C1 segment of cervical spinal cord (tissue), 14 donors: ENCODE data around the gene PTPN3.

Experiments used
- DNase-seq, 14 donors: peaks; one replicate each; lab custom pipeline; 2025; lab: John Stamatoyannopoulos, UW

PTPN3 gene

DNA sequence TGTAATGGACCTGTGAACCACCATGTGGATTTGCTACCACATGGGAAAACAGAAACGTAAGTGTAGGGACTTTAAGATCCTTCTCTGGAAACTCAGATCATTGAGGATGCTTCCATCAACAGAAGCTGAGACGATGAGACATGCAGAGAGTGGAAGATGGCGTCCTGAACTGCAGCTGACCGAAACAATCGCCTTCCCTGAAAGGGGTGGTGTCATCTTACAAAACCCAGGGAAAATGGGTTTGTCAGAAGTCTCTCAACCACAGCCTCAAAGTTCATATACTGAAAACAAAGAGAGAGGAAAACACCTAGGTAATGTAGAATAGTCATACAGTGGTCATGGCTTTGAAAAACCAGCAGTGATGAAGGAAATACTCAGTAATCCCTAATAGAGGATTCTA lies 6.6 kb upstream of the PTPN3 start:
- no peak for DNase-seq

DNA sequence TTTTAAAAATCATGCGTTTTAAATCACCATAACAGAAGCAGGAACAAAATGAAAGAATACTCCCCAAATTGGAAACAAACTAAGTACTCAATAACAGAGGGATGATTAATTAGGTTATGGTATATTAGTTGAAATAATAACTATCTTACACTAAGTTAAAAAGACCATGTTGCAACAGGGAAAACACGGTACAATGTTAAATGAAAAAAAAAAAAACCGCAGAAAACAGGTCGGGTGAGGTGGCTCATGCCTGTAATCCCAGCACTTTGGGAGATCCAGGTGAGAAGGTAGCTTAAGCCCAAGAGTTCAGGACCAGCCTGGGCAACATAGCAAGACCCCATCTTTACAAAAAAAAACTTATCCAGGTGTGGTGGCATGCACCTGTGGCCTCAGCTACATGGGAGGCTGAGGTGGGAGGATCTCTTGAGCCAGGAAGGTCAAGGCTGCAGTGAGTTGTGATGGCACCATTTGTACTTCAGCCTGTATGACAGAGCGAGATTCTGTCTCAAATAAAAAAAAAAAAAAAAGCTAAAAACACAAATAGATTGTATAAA lies 2.4 kb upstream of the PTPN3 start:
- no peak for DNase-seq

DNA sequence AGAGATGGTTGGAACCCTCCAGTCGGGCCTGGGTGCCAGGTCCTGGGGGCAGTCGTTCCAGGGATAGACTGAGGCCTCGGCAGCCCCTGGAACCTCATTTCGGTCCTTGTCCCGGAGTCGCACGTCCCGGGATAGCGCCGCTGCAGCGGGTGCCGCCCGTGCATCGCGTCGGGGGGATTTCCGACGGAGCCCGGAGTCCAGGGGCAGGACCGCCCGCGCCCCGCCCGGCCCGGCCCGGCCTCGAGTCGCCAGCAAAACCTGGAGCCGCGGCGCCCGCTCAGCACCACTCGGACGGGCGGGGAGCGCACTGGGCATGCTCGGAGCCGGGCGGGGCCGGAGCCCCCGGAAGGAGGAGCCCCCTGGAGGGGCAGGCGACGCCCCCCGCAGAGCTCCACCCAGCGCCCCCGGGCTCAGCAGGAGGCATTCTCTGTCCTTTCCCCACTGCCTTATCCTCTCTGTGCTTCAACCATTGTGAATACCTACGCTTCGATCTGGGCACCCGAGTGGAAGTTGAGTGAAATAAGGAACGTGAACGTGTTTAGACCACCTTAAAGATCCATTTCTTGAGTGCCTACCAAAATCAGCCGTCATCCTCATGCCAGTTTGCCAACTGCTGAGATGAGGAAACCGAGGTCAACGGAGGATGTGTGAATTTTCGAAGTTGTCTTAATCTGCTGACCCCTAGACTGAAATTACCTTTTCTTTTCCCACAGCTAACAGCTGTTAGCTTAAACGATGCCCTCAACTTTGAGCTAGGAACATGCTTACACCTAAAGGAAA lies 1.7 kb upstream of the PTPN3 start:
- no peak for DNase-seq

DNA sequence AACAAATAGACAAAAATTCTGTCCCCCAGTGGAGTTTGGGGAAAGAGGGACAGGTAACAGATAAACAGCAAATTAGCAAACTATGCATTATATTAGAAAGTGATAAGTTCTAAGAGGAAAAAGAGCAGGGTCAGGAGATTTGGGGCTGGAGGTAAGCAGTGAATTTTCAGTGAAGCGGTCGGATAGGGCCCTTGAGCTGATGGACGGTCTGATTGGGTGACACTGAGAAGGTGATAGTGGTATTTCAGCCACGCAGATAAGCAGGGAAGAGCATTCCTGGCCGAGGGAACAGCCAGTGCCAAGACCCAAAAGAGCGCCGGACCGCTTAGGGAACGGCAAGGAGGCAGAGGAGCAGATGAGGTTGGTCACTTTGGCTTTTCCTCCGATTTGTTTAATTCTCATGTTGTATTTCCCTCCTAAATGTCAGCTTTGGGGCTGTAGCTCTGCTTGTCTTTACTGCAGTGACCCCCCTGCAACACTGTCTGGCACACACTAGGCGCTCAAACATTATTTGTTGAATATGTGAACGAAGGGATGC lies 1.1 kb upstream of the PTPN3 start:
- no peak for DNase-seq

DNA sequence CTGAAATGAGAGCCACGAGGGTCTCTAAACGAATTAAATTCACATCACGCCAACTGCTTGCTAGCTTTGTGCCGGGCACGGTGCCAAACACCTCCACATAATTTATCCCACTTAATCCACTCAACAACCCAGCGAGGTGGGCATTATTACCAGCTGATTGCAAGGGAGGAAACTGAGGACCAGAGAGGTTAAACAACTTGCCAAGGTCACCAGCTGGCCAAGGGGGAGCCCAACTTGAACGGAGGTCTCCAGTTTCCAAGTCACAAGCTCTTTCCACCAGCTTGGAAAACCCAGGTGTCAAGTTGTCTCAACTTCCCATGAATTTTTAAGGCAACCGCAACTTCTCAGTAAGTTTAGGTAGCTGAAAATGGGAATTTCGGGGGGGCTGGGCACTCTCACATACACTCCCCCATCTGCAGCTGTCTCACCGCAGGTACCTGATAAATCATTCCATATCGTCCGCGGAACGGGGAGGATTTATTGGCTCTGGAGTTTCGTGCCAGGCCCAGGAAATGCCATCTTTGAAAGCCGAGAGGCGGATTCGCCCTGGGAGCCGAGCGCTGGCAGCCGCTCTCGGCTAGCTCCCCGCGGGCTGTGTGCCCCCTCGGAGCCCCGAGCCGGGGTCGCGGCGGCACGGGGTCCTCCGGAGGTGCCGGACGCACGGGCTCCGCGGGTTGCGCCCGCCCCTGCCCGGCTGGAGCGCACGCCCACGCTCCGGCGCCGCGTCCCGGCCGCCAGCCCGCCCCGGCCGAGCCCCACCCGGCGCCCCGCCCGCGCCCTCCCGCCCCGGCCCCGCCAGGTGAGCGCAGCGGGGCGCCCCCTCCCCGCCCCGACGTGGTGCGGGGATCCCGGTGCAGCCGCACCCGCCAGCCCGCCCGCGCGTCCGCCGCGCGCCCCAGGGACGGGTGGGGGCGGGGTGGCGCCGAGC lies 617 bp downstream of the PTPN3 start:
- no peak for DNase-seq

DNA sequence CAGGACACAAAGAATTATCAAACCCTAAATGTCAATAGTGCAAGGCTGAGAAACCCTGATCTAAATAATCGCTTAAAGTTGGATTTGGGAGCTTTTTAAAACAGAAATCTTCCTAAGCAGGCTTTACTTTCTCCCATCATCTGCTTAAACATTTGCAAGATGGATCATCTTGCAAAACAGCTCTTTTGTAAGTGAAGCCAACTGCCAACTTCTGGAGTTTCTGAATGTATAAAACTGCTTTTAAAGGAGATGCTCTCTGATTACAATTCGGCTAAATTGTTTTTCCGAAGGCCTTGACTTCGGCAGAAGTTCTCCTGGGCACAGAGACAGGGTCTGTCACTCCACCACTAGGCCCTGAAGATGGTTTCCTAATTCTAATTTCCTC lies 1.3 kb downstream of the PTPN3 start:
- no peak for DNase-seq

- no peak for DNase-seq
These were observed 1.9 kb downstream of the PTPN3 start for GRCh38 chr9:109496218-109496617.

DNA sequence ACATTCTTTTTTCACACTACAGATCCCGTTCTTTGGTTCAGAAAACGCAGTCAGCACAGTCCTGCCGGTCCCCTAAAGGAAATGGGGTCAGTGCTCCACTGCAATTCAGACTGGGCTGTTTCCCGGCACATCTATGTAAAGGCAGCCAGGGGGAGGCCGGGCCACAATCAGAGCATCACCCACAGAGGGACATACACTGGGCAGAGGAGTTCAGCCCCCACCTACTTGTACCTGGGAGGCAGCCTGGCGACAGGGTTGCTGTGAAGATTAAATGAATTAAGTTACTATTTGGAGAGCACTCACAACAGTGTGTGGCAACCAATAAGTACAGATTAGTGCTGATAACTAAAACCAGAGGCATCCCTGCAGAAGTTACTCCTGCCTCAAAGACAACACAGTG lies 4.5 kb downstream of the PTPN3 start:
- DNase-seq = no peak

DNA sequence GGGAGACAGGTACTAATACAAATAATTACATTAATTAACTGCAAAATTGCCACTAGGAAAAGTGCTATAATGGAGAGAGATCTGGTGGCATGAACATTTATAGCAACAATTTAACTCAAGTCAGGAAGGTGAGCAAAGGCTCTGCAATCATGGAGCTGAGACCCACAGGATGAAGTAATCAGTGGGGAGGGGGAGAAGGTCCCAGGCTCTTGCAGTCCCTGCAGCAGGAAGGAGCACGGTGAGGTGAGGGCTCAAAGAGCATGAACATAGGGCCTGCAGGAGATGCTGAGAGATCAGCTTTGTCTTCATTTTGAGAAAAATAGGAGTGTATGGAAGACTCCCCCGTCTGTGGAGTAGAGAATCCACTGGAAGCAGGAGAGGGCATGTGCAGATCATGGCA lies 6.5 kb downstream of the PTPN3 start:
- no peak for DNase-seq

GRCh38 chr9:109488791-109489492 lies 9.2 kb downstream of the PTPN3 start:
- DNase-seq = no peak

- no peak for DNase-seq
These were observed 9.8 kb downstream of the PTPN3 start for GRCh38 chr9:109488351-109488750.

GRCh38 chr9:109487247-109487646 lies 10.9 kb downstream of the PTPN3 start:
- peak in 1 of 14 donors; percentile 24 for DNase-seq

DNA sequence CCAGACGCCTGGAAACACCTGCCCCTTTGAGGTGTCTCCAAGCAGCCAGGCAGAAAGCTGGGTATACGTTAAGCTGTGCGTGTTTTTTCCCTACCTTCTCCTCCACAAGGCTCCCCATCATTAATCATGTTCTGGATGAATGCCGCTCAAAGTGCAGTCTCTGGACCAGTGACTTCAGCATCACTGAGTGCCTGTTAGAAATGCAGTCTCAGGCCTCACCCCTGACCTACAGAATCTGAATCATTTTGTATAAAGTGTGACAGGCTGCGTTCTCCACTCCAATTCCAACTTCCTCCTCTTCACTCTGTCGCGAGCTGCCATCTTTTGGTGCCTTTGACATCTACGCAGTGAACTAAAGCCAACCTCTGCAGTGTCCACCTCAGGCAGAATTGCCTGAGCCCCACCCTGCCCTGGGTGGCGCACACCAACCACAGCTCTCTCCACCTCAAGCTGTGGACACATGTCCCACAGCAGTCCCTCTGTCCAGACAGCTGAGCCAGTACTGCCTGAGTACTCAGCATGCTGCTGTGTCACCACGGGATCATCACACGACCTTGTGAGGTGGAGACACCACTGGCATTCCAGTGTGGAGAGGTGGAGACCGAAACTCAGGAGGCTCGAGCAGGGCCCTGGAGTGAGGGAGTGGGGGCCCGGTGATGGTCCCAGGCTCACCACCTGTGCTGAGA lies 14.2 kb downstream of the PTPN3 start:
- no peak for DNase-seq

GRCh38 chr9:109482391-109482916 lies 15.7 kb downstream of the PTPN3 start:
- no peak for DNase-seq

DNA sequence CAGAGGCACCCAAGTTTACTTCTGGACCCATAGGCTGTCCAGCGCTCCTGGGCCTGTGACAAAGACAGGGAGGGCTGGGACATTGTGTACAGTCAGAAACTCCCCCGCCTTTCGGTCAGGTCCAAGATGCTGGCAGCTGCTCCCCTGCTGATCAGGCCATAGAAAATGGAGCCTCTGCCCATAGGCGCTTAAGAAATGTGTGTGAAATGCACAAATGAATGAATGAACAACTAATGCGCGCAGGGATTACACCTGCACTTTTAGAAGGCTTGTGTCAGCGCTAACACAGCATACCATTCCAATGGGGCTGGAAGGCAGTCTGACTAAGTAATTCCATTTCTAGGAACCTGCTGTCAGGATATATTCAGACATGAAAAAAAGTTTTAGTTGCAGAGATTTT lies 16.3 kb downstream of the PTPN3 start:
- DNase-seq = no peak

DNA sequence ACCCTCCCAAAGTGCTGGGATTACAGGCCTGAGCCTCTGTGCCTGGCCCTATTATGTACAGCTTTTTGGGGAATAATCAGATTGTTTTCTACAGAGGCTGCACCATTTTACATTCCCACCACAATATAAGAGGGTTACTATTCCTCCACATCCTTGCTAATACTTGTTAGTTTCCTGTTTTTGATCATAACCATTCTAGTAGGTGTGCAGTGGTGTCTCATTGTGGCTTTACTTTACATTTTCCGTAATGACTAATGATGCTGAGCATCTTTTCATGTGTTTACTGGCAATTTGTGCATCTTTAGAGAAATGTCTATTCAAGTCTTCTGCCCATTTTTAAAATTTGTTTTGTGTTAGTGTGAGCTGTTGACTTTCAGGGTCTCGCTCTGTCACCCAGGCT lies 18.3 kb downstream of the PTPN3 start:
- no peak for DNase-seq

DNA sequence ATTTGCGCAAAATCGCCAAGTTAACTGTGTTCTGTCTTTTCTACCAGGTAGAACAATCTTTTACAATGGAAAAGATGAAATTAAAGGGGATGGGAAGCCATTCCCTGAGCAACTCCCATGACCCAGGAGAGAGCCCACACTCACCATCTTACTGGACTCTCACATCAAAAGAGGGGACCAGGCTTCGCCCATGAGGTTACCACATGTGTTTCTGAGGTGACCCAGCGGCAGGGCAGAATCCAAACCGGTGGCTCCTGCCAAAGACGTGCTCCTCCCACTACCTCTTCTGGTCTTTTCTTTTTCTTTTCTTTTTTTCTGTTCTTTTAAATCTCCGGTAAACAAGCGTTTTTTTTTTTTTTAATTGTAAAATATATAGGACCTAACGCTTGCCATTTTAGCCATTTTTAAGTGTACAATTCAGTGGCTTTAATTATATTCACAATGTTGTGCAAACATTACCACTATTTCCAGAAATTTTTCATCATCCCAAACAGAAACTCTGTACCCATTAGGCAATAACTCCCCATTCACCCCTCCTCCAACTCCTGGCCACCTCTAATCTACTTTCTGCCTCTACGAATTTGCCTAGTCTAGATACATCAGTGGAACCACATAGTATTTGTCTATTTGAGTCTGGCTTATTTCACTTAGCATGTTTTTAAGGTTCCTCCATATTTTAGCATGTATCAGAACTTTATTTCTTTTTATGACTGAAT lies 19.3 kb downstream of the PTPN3 start:
- DNase-seq = no peak

- no peak for DNase-seq
These were observed 20.0 kb downstream of the PTPN3 start for GRCh38 chr9:109478051-109478563.

GRCh38 chr9:109477258-109478050 lies 20.7 kb downstream of the PTPN3 start:
- peak in 1 of 14 donors; percentile 46 for DNase-seq
